SIG-M5 treated with dmso at 0.1 percent for 504 hours (cell line): Measurements from ENCODE around the gene PRKCZ.

Experiments used
- DNase-seq: peaks from one replicate; lab custom pipeline; 2025; ENCODE audit not compliant: unreplicated experiment; lab: John Stamatoyannopoulos, UW

Gene PRKCZ

GRCh38 chr1:2188336-2188735 lies 138.1 kb downstream of the PRKCZ start:
- DNase-seq, result no peak

- peak; percentile 91 for DNase-seq
Measured at GRCh38 chr1:2189459-2190425, 139.5 kb downstream of the PRKCZ start.

- no peak for DNase-seq
Measured at GRCh38 chr1:2190491-2190976, 140.3 kb downstream of the PRKCZ start.

- DNase-seq, result no peak
Measured at GRCh38 chr1:2192031-2192995, 142.1 kb downstream of the PRKCZ start.

- DNase-seq, result no peak
Measured at GRCh38 chr1:2193514-2194281, 143.5 kb downstream of the PRKCZ start.

- DNase-seq, result peak; percentile 33
Measured at GRCh38 chr1:2194319-2194897, 144.2 kb downstream of the PRKCZ start, which contains the start of gene FAAP20. FAAP20 (minus strand) TSS chr1:2194772; CDS start chr1:2194749, 23 bp downstream.

GRCh38 chr1:2194898-2195673 lies 144.9 kb downstream of the PRKCZ start:
- DNase-seq, result peak; percentile 66

- no peak for DNase-seq
Measured at GRCh38 chr1:2195785-2196184, 145.6 kb downstream of the PRKCZ start.

GRCh38 chr1:2196901-2197638 lies 146.9 kb downstream of the PRKCZ start:
- DNase-seq, result no peak

- DNase-seq, result no peak
Measured at GRCh38 chr1:2197707-2198165, 147.5 kb downstream of the PRKCZ start.

GRCh38 chr1:2198571-2198970 lies 148.4 kb downstream of the PRKCZ start:
- no peak for DNase-seq

- peak; percentile 36 for DNase-seq
Measured at GRCh38 chr1:2199042-2199810, 149.0 kb downstream of the PRKCZ start.

- DNase-seq, result no peak
Measured at GRCh38 chr1:2200308-2200943, 150.2 kb downstream of the PRKCZ start.

GRCh38 chr1:2201062-2201461 lies 150.9 kb downstream of the PRKCZ start:
- no peak for DNase-seq

- DNase-seq, result no peak
Measured at GRCh38 chr1:2202008-2202575, 151.9 kb downstream of the PRKCZ start.

GRCh38 chr1:2202843-2203601 lies 152.8 kb downstream of the PRKCZ start:
- no peak for DNase-seq
